NCI-H2196 treated with DMSO at 0.1 percent for 48 hours (cell line): ENCODE results near the gene CXXC1.
"Not testable (repeated sequence)": the region's sequence is repeated elsewhere in the genome, so short reads cannot be mapped to it uniquely, and the experiment has no call there.

ENCODE experiments used
- DNase-seq: peaks from one replicate; lab custom pipeline; 2025; ENCODE audit not compliant: unreplicated experiment; lab: John Stamatoyannopoulos, UW

The CXXC1 gene

GRCh38 chr18:50298443-50299284, 11.2 kb upstream of the CXXC1 start:
- no peak for DNase-seq

- peak; percentile 67 for DNase-seq
Measured at GRCh38 chr18:50297621-50298442, 10.3 kb upstream of the CXXC1 start.

- no peak for DNase-seq
Measured at GRCh38 chr18:50293039-50293438, 5.5 kb upstream of the CXXC1 start.

DNA sequence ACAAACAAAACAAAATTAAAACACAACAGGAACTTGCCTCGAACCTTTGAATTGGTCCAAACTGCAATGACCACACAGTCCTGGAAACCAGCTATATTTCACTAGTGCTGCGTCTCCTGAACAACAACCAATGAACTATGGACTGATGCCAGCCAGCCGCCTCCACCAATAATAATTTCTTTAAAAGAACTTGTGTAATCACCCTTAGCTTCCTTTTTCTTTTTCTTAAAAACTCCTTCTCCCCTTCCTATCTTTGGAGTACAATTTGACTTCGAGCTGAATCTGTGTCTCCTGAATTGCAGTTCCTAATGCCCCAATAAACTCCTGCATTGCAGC, 1.6 kb upstream of the CXXC1 start:
- DNase-seq: no peak

DNA sequence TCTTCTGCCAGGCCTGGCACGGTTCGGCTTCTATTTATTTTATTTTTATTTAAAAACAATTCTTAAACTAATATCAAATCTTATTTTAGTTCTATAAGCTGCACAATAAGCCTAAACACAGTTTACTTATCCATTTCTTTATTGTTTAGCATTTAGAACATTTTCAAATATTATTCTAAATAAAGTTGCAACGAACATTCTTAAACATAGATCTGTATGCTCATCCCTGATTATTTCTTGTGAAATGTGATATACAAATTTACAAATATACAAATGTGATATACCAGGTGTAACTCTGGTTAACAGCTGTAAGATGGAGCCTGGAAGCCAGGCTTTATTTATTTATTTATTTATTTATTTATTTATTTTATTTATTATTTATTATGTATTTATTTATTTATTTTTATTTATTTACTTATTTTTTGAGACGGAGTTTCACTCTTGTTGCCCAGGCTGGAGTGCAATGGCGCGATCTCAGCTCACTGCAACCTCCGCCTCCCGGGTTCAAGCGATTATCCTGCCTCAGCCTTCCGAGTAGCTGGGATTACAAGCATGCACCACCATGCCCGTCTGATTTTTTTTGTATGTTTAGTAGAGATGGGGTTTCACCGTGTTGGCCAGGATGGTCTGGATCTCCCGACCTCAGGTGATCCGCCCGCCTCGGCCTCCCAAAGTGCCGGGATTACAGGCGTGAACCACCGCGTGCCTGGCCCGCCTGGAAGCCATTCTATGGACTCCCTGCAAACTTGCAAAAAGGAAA, 1.0 kb upstream of the CXXC1 start:
- DNase-seq: not testable (repeated sequence)

DNA sequence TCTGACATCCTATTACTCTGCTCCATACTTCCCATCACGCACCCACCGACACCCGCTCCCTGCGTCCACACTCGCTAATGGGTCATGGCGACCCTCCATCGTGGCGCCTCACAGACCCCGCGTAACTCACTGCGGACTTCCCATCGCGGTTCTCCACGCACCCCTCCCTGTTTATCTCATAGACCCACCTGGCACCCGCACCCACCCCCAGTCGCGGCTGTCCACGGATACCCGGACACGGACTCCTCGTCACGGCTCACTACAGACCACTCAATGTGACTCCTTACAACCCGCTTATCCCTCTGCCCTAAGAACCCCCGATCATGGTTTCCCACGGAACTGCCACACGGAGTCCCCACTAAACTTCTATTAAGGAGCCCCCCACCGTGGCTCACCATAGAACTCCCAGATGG, 458 bp downstream of the CXXC1 start:
- no peak for DNase-seq

GRCh38 chr18:50286391-50287027, 983 bp downstream of the CXXC1 start:
- DNase-seq: no peak

DNA sequence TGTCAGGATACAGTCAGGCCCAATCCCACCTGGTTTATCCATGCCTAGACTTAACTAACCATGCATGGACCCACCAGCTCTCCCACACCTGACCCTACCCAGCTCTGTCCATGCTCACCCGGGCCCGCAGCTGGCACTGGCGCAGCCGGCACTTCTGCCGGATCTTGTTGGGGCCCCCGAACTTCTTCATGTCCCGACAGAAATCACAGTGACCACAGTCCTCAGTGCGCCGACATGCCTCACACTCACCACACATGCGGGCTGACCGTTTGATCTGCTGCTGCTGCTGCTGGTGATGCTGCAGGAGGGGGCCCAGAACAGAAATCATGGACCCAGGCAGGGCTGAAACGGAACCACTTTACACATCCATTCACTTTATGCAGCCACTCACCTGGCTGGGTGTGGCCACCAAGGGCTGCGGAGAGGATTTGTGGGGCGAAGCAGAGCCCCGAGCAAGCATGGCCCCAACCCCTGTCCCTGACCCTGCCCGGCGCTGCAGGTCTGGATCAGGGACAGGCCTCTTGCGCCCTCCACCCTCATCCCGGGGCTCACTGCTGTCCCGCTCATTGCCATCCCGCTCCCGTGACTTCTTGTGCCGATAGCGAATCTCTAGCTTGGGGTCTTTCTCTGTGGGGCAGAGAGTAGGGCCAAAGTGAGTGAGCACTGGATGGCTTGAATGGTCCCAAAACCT, 1.7 kb downstream of the CXXC1 start:
- no peak for DNase-seq

- no peak for DNase-seq
Measured at GRCh38 chr18:50285071-50285470, 2.4 kb downstream of the CXXC1 start.

- no peak for DNase-seq
Measured at GRCh38 chr18:50284255-50284885, 3.1 kb downstream of the CXXC1 start.

DNA sequence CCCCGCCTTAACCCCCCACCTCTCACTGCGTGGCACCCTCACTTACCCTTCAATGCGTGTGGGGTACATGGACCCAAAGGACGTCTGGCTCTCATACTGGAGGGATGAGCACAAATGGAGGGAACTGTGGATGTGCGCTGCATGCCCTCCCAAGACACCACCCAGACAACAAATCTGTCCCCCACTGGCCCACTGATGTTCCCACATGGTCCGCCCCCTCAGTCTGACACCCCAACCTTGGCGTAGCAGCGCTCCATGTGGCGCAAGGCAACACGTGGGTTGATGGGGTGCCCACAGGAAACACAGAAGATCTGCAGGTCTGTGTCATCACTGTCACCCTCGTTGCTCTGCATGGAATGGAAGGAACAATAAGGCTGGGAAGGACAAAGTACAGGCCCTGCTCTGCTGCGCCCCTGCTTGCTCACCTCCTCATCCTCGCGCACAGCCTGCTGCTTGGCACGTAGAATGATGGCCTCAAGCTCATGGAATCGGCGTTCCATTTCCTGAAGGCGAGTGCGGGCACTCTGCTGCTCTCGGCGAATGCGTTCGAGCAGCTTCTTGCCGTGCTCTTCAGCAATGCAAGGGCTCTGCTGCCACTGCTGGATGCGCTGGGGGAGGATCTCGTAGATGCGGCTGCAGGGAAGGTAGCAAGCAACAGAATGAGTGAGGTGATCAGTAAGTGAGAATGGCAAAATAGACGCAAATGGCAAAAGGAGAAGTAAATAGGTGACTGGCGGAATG, 3.9 kb downstream of the CXXC1 start:
- no peak for DNase-seq

DNA sequence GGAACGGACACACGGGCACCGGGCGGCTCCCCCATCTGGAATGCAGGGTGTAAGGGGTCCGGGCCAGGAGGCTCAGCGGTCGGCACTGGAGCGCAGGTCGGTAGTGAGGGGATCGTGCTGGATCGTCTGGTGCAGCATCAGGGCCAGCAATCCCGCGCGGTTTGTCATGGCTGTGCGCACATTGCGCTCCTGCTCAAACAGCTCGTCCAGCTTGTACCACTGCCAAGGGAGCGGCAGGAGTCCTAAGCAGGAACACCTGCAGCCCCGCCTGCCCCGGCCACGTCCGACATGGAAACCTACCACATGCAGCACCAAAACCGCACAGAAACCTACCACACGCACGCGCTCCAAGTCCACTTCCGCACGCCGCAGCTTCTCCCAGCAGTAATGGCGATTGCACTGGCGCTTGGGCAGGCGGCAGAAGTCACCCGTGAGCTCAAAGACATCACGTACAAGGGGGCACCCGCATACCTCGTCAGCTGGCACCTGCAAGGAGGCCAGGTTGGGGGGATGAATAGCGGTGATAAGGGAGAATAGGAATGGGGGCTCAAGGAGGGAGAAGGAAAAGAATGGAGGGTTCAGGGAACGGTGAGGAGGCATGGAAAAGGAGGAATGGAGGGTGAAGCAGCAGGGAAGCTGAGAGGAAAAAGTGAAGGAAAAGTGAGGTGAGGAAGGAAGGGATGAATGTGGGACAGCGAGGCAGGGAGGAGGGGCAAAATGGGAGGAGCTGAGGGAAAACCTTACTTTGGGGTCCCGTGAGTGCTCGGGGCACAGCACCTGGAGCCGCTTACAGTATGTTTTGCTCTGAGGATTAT, 4.8 kb downstream of the CXXC1 start:
- DNase-seq: no peak

DNA sequence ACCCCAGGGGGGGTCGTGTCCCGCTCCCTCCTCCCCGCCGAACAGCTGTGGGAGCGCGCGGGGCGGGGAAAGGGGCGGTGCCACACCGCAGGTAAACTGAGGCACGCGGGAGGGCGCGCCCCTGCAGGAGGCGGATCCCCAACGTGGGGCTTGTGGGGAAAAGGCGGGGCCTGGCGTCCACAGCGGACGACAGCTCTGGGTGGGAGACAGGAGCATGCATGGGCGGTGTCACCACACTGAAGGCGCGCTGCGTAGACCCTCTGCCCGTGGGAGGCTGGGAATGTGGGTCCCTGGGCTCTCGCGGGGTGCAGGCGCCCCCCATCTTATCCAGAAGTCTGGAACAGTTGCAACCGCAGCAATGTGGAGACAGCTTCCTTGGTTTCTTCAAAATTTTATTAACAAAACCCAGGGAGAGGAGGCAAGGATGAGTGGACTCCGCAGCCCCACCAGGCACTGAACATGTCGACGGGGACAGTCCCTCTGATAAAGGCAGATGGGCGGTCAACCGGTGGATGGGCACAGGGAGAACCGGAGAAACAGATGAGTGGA, 5.4 kb downstream of the CXXC1 start:
- no peak for DNase-seq

DNA sequence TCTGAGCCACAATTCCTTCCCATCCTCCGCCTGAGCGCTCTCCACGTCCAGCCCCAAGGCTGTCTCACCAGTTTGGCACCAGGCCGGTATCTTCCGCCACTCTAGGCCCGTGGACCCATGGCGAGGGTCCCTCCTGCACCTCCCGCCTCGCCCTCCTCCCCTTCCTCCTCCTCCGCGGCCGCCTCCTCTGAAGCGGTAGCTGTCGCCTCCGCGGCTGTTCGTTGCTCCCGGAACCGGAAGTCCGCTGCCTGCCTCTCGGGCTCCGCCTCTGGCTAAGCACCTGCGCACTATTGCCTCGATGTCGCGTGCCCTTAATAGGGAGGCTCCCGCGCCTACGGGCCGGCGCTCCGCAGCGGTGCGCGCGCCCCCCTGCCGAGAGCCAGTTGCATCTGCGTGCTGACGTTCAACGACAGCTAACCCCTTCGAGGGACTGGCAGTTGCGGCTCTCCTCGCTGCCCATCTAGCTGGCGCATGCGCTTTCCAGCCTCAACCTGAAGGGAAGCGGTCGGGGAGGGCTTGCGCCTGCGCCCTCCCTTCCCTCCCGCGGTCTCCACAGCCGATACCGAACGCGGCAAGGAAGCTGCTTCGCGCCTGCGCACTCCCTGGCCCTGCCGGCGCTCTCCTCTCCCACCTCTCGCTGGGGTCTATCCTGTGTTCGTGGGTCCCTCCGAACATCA, 6.1 kb downstream of the CXXC1 start, which contains the start of gene MBD1:
Gene MBD1, minus strand, starts transcription at position 229 of the 677 bp plus-strand sequence. CDS start 1,531 bp downstream, outside the sequence.
- peak; percentile 96 for DNase-seq

GRCh38 chr18:50280707-50281294, 6.7 kb downstream of the CXXC1 start:
- DNase-seq: no peak

DNA sequence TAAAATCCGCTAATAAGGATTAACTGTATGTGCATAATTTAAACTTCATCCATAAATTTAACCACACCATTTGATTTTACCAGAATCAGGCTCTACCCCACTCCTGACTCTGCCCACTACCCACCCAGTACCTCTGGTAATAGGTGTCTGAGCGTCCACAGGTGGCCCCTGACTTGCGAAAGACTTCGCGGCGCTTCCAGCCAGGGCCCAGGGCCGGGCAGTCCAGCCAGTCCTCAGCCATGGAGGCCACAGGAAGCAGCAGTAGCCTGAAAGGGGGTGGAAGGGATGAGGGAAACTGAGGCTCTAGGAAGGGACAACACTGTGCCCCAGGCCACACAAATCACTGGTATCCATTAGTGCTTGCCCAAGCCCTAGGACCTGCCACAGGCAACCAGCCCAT, 7.7 kb downstream of the CXXC1 start:
- no peak for DNase-seq

DNA sequence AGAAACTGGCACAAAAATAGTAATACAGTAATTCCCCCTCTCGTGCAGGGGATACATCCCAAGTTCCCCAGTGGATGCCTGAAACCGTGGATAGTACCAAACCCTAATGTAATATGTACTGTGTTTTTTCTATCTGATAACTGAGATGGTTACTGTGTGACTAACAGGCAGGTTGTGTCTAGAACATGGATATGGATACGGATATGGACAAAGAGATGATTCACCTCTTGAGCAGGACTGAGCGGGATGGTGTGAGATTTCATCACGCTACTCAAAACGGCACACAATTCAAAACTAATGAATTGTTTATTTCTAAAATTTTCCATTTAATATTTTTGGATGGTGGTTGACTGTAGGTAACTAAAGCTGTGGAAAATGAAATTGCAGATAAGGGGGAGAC, 9.6 kb downstream of the CXXC1 start:
- no peak for DNase-seq
